Heart left ventricle (tissue), 16 donors: ENCODE data around the gene SPOCK2. TPM values are rescaled to one million over a fixed set of nuclear protein-coding genes. Genes with fewer than 3 reads are reported as not detected.
"Not testable (repeated sequence)": the region's sequence is repeated elsewhere in the genome, so short reads cannot be mapped to it uniquely, and the experiment has no call there.

Experiments
- ATAC-seq, 4 donors: fragments of 200-7000 bp; cut with Tn5 transposase; one replicate each; pipeline ENCODE4 v1.9.1; 2020 to 2022; ENCODE audit warnings: moderate library complexity in 4 of 4, mild to moderate bottlenecking in 3 of 4, moderate number of reproducible peaks in 1 of 4
- DNase-seq, 5 donors: peaks; one replicate each; pipeline ENCODE4 v3.0.0-alpha.2; 2020
- H3K27ac ChIP-seq, 12 donors: fragments of 200-600 bp; sonication (generic) in 4 of 12; one replicate each; pipeline versions ENCODE4 v1.5.0 to v1.8.0; 2016 to 2022; ENCODE audit warnings: mild to moderate bottlenecking in 2 of 12
- H3K27me3 ChIP-seq, 9 donors: fragments of 200-600 bp; sonication (generic) in 2 of 9; one replicate each; pipeline versions ENCODE4 v1.5.1 to v1.8.0; 2016 to 2022; ENCODE audit warnings: mild to moderate bottlenecking in 3 of 9
- H3K36me3 ChIP-seq, 9 donors: fragments of 200-600 bp; sonication (generic) in 2 of 9; one replicate each; pipeline versions ENCODE4 v1.5.0 to v1.8.0; 2018 to 2022; ENCODE audit warnings: mild to moderate bottlenecking in 2 of 9
- H3K4me1 ChIP-seq, 12 donors: fragments of 200-600 bp; sonication (generic) in 4 of 12; one replicate each; pipeline versions ENCODE4 v1.5.0 to v1.8.0; 2016 to 2022; ENCODE audit warnings: mild to moderate bottlenecking in 3 of 12
- H3K4me3 ChIP-seq, 12 donors: fragments of 200-600 bp; sonication (generic) in 4 of 12; one replicate each; pipeline versions ENCODE4 v1.5.0 to v1.8.0; 2017 to 2022; ENCODE audit warnings: mild to moderate bottlenecking in 9 of 12, moderate library complexity in 4 of 12
- H3K9me3 ChIP-seq, 12 donors: fragments of 200-600 bp; sonication (generic) in 4 of 12; one replicate each; pipeline versions ENCODE4 v1.5.0 to v1.8.0; 2016 to 2022; ENCODE audit warnings: mild to moderate bottlenecking in 1 of 12
- CTCF ChIP-seq, 12 donors: fragments of 200-600 bp; sonication (generic) in 4 of 12; IDR thresholded peaks; one replicate each; pipeline versions ENCODE4 v1.5.0 to v1.8.0; 2018 to 2022; ENCODE audit warnings: antibody characterized with exemption in 12 of 12, mild to moderate bottlenecking in 5 of 12
- POLR2A ChIP-seq, 2 donors: fragments of 450-650 bp; IDR thresholded peaks; one replicate each; pipeline ENCODE4 v1.6.1; 2017; ENCODE audit warnings: antibody characterized with exemption in 2 of 2, mild to moderate bottlenecking in 2 of 2, moderate library complexity in 2 of 2
- WGBS, 4 donors: extraction: QIAGEN DNeasy Blood & Tissue Kit in 2 of 4; methylation state at CpG; one replicate each; pipeline versions ENCODE4 v1.1.5 to v1.1.7; 2013 to 2018; 5-methylcytosine and 5-hydroxymethylcytosine counted together
- intact Hi-C, 10 donors: fragments of 100-400 bp; cut with DNase I; formaldehyde crosslinking; loops; one replicate each; pipeline versions ENCODE4 v1.11.1 to v1.14.2; 2022
- long read RNA-seq, 3 donors: library from polyadenylated mRNA; unstranded; transcript quantifications; one replicate each; pipeline ENCODE4 v2.0.0, GENCODE V29; 2020 to 2021
- polyA plus RNA-seq, 2 donors: library from polyadenylated mRNA; stranded (reverse); fragments of 200-250 nt; gene quantifications; one replicate each; pipeline ENCODE4 v1.2.3, GENCODE V29; 2013
- total RNA-seq, 9 donors: library from RNA; depleted of rRNA in 2 of 9; stranded (reverse); fragments of >200 nt in 2 of 9; fragmentation: NEBNext Ultra II Directional in 3 of 9; extraction: Animal tissue kit (Norgen Biotek cat#: 25700) in 3 of 9; gene quantifications; one replicate each; pipeline versions ENCODE4 v1.1.0 to v1.2.4, GENCODE V29; 2016 to 2023
- donor health status: ischemic (EF 13 %, LVEDD 7.1; RV severe dilation, severe dysfunction).
- donor health status: healthy with polysubstance abuse.
- donor health status: DM: no; HTN: yes; CAD: no.
- donor health status: DM: no; HTN: no; CAD: no.
- donor health status: ischemic (EF 25% LVEDD 6.9; RV normal size, moderate dysfunction).
- donor health status: ischemic (EF 25% LVEDD 5.7; RV mildly dilated, moderate dysfunction).
- donor health status: healthy.
- donor health status: DM: yes; HTN: yes; CAD: no.
- donor health status: ischemic (EF 35%, LVEDD 5.7; RV mildly dilated, moderate dysfunction).
- donor health status: nonischemic (EF 11% LVEDD 7.7; RV severe dilation, severe dysfunction).
- donor health status: DM: yes; HTN: yes; CAD: no.
- donor health status: PGD.
- donor health status: ischemic (EF 29% LVEDD 5.4; RV normal size, mild dysfunction).
- donor health status: nonischemic (EF 23%, LVEDD 6.1; RV moderate dilation, normal function).

SPOCK2 gene
- total RNA-seq (10 to 100 TPM in 3 of 9 donors, 1 to 10 TPM in 6; 4.4 to 15.1 (median 6.9) TPM), polyA plus RNA-seq (10 to 100 TPM; 11.2 to 16.6 TPM)
- long read RNA-seq, donor 1, partial matches to known transcripts = 1 of 11 reads
- long read RNA-seq, donor 1, other reads (novel, unspliced or antisense) = 9 of 11 reads
- long read RNA-seq, donor 2, partial matches to known transcripts = 3 of 32 reads
- long read RNA-seq, donor 2, other reads (novel, unspliced or antisense) = 25 of 32 reads
- long read RNA-seq, donor 3, partial matches to known transcripts = 3 of 11 reads
- long read RNA-seq, donor 3, other reads (novel, unspliced or antisense) = 4 of 11 reads

GRCh38 chr10:72087969-72088888, at the start of gene SPOCK2:
SPOCK2 (minus strand) TSS chr10:72088551; CDS start chr10:72088328, 223 bp downstream.
- 6 to 17% (median 11%) methylated on average over 27 to 65 of the region's 65 CpGs for WGBS, 4 donors

GRCh38 chr10:72137583-72137982, 49.2 kb upstream of the SPOCK2 start:
- ATAC-seq = no peak
- H3K4me1 ChIP-seq = peaks cover 0 to 12% (median 1%) of the 10 kb centered on the region in 12 donors
- no peaks in the 10 kb centered on the region for H3K27me3 ChIP-seq
- DNase-seq = no peak
- H3K4me3 ChIP-seq = no peak overlapping the region
- no peak for TF ChIP-seq POLR2A (IDR thresholded peaks at IDR 0.05)
- TF ChIP-seq CTCF (IDR thresholded peaks at IDR 0.05) = no peak
- H3K27ac ChIP-seq = no peak overlapping the region
- no peaks in the 10 kb centered on the region for H3K9me3 ChIP-seq
- 95 to 98% (median 97%) methylated on average over 7 of the region's 7 CpGs for whole genome bisulfite sequencing, 4 donors
- H3K36me3 ChIP-seq = peaks cover 0 to 8% (median 3%) of the 10 kb centered on the region in 9 donors
- intact Hi-C loops = loop anchor here in 2 of 10 donors (10.0 kb wide), 3 partner anchors 67 to 197 kb away; partner anchors contain the start of genes ANAPC16 (in 1 of the 2) and ASCC1 (in 1 of the 2)

More at GRCh38 chr10:72087969-72088888, at the start of gene SPOCK2:
- ATAC-seq (peak in 2 of 4 donors; percentile 16 to 29), DNase-seq (no peak)
- peaks cover 0 to 35% (median 13%) of the 10 kb centered on the region in 9 donors for H3K27me3 ChIP-seq
- H3K36me3 ChIP-seq = peaks cover 0 to 3% (median 0%) of the 10 kb centered on the region in 9 donors
- peak within 1 kb of the TSS; percentile 42 to 71 (median 58) for H3K4me3 ChIP-seq
- TF ChIP-seq POLR2A (IDR thresholded peaks at IDR 0.05) (no peak), CTCF (IDR thresholded peaks at IDR 0.05) (no peak)
- H3K4me1 ChIP-seq = peaks cover 0 to 36% (median 20%) of the 10 kb centered on the region in 12 donors
- peak within 1 kb of the TSS; percentile 46 to 92 (median 76) for H3K27ac ChIP-seq
- H3K9me3 ChIP-seq = no peaks in the 10 kb centered on the region
- intact Hi-C loops = no loop called here

- not testable (repeated sequence) for H3K4me3 ChIP-seq, DNase-seq, ATAC-seq, H3K27me3 ChIP-seq, H3K9me3 ChIP-seq, H3K27ac ChIP-seq
- intact Hi-C loops = loop anchor here in 2 of 10 donors (10.0 kb wide), 3 partner anchors 69 to 199 kb away; partner anchors contain the start of genes ANAPC16 (in 1 of the 2) and ASCC1 (in 1 of the 2)
- Histone ChIP-seq H3K4me1 (peaks cover 0 to 19% (median 3%) of the 10 kb centered on the region in 12 donors), H3K36me3 (peaks cover 0 to 15% (median 6%) of the 10 kb centered on the region in 9 donors)
- WGBS, 4 donors = 96 to 99% (median 96%) methylated on average over 10 of the region's 10 CpGs
Measured at GRCh38 chr10:72136225-72136624, 47.9 kb upstream of the SPOCK2 start.
